PFSK-1 (cell line): ENCODE measurements around the gene LGALS7.

Source experiments
- FOXP2 ChIP-seq: optimal IDR thresholded peaks from 2 replicates; pipeline ENCODE3; 2011; ENCODE audit warnings: borderline replicate concordance, control low read depth, inconsistent platforms; ENCODE audit not compliant: insufficient read depth; ENCODE audit errors: extremely low read length, extremely low read depth
- POLR2AphosphoS5 ChIP-seq: IDR thresholded peaks from 2 replicates; pipeline ENCODE4 v1.6.1; 2012; ENCODE audit warnings: low read depth, mild to moderate bottlenecking, control low read depth, low read length, moderate library complexity
- SIN3A ChIP-seq: IDR thresholded peaks from 2 replicates; pipeline ENCODE4 v1.6.1; 2012; ENCODE audit warnings: mild to moderate bottlenecking, low read length, moderate library complexity, borderline replicate concordance; ENCODE audit not compliant: insufficient read depth
- TAF1 ChIP-seq: IDR thresholded peaks from 2 replicates; pipeline ENCODE4 v1.6.1; 2012; ENCODE audit warnings: low read length, control low read depth, borderline replicate concordance; ENCODE audit not compliant: insufficient read depth
- TF ChIP-seq, protein P1 (sequence below), 2 experiments: IDR thresholded peaks; 2 replicates each; pipeline versions ENCODE4 v1.6.1 to v1.8.0; 2011 to 2012; ENCODE audit warnings: low read depth in 2 of 2, low read length in 2 of 2, control low read depth in 1 of 2, inconsistent platforms in 1 of 2, mild to moderate bottlenecking in 1 of 2, moderate library complexity in 1 of 2; ENCODE audit not compliant: insufficient read depth in 1 of 2

DNA sequence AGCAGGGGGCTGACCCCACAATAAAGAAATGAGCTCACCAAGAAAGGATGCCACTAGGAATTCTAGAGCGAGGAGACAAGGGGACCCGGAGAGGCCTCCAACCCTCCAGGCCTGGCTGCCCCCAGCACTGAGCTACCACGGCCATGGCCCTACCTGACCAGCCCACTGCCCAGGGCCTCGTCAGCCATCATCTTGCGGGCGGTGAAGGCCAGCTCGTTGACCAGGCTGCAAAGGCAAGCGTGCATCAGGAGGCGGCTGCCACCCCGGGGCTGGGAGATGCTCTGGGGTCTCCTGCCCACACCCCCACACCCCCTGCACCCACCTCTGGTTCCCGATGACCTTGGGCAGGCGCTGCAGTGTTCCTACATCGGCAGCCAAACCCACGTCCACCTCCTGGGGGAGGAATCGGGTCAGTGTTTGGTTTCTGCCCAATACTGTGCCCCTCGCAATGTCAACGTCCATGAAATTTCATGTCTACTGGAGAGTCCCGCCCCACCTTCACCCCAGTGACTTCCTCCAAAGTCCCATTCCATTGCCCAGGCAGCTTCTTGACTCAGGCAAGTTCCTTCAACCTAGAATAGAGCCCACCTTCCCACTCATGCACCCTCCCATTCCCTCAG, 42.9 kb upstream of the LGALS7 start:
- TF ChIP-seq TAF1 (no peak), SIN3A (no peak), POLR2AphosphoS5 (no peak), FOXP2 (no peak)
- TF ChIP-seq, protein P1, sequence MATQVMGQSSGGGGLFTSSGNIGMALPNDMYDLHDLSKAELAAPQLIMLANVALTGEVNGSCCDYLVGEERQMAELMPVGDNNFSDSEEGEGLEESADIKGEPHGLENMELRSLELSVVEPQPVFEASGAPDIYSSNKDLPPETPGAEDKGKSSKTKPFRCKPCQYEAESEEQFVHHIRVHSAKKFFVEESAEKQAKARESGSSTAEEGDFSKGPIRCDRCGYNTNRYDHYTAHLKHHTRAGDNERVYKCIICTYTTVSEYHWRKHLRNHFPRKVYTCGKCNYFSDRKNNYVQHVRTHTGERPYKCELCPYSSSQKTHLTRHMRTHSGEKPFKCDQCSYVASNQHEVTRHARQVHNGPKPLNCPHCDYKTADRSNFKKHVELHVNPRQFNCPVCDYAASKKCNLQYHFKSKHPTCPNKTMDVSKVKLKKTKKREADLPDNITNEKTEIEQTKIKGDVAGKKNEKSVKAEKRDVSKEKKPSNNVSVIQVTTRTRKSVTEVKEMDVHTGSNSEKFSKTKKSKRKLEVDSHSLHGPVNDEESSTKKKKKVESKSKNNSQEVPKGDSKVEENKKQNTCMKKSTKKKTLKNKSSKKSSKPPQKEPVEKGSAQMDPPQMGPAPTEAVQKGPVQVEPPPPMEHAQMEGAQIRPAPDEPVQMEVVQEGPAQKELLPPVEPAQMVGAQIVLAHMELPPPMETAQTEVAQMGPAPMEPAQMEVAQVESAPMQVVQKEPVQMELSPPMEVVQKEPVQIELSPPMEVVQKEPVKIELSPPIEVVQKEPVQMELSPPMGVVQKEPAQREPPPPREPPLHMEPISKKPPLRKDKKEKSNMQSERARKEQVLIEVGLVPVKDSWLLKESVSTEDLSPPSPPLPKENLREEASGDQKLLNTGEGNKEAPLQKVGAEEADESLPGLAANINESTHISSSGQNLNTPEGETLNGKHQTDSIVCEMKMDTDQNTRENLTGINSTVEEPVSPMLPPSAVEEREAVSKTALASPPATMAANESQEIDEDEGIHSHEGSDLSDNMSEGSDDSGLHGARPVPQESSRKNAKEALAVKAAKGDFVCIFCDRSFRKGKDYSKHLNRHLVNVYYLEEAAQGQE (IDR thresholded peaks at IDR 0.05; ENCODE audit: insufficient read depth in 1 of 2, low read depth in 2 of 2, low read length in 2 of 2): no peak
